Activated CD4-positive, CD25-positive, alpha-beta regulatory T cell treated with anti-CD3 and anti-CD28 coated beads, Interleukin-2, amount 50 U/mL, for 16 hours (primary cell): ENCODE results near the gene TSFM.

Experiments
- DNase-seq: peaks from one replicate; pipeline ENCODE4 v3.0.0-alpha.2; 2020; ENCODE audit warnings: low read depth, low spot score

Gene TSFM

DNA sequence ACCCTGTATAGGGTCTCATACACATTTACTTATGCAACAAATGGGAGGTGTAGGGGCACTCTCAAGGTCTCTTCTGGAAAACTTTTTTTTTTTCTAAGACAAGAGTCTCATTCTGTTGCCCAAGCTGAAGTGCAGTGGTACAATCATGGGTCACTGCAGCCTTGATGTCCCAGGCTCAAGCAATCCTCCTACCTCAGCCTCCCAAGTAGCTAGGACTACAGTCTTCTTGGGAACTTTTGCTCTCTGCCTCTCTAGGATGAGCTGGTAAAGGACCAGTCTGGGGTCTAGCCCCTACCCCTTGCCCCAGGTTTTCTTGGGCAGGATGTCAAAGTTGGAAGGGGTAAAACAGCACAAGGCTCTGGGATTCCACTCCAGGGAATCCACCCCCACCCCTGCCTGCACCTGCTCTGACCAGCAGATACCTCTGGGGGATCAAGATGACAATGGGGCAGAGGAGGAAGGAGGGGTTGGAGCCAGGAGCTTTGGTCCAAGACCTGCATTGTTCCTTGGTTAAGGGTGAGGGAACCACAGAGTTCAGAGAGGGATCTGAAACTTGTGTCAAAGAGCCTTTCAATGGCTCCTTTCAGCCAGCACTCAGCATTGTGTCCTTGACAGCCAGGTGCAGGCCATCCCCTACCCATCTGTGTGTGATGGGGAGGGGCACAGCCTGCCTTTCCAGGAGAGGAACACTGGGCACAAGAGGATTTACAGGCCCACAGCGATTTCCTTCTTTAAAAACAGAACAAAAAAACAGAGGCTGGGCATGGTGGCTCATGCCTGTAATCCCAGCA, 51.7 kb downstream of the TSFM start:
- no peak for DNase-seq

- no peak for DNase-seq
These were observed 53.0 kb downstream of the TSFM start for GRCh38 chr12:57835366-57836288.

- no peak for DNase-seq
These were observed 54.1 kb downstream of the TSFM start for GRCh38 chr12:57836442-57837375.

DNA sequence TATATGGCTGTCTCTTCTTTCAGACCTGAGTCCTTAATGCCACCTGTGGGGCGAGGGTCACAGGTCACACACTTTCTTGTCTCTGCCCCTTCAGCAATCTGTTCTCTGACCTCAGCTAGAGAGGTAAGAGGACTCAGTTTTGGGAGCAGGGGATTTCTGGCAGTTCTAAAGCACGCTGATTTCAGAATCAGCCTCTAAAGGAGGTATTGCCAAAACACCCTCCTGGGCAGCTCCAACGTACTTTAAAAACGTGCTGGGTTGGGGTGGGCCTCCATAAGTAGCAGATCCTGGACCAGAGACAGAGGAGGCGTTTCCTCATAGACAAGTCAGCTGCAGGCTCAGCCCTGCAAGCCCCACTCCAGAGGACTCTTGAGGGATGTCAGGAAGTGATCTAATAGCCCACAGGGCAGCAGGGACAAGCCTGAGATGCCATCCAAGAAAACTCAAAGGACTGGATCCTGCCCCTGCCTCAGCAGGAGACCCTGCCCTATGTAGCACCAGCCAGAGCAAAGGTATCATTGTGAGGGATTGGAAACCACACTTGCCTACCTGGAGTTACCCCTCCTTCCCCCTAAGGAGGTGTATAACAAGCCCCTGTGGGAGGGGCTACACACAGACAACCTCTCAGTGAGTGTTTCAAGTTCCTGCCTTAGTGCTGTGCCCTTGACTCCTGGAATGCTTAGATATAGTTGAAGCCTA, 55.4 kb downstream of the TSFM start:
- no peak for DNase-seq

DNA sequence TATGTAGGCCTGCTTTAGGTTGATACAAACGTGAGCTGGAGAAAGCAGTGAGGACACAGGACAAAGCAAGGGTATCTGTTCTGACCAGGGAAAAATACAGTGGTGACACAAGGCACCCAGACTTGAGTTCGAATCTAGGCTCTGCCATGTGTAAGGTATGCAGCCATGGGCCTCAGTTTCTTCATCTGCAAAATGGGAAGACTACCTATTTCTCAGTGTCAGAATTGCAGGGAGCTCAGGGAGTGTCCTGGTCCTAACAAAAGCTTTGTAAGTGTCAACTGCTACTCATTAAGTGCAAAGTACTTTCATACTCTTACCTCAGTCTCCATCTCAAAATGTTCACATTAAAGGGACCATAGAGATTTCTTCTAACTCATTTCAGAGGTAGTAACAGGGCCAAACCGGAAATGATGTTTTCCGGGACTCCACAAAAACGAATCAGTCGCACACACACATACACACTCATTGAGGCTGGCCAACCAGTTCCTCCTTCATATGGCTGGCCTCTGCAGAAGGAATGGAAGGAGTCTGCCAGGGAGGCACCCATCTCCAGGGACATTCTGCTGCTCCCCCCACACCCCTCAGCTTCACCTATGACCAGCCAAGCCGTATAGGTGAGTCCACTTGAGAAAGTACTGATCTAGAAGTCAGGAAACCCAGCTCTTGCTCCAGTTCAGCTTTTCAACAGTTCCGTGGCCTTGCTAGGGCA, 56.2 kb downstream of the TSFM start:
- DNase-seq, result no peak

DNA sequence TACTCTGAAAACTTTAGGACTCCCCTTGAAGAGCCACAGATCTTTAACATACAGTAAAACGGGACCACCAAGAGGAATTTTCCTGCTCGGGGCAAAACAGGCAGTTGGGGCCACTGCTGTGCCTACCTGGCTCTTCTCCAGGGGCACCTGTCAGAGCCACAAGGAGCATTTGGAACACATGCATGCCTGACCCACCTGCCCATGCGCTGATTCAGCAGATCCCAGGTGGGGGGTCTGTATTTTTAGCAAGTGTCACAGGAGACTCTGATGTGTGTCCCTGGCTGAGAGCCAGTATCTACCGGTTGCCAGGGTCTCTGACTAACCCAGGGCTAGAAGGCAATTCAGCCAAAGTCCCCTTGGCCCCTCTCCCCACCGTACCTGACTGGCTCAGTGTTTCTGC, 57.4 kb downstream of the TSFM start:
- DNase-seq, result no peak

- DNase-seq, result no peak
These were observed 58.1 kb downstream of the TSFM start for GRCh38 chr12:57840726-57841125.

- no peak for DNase-seq
These were observed 58.9 kb downstream of the TSFM start for GRCh38 chr12:57841445-57841844.

- DNase-seq, result no peak
These were observed 60.0 kb downstream of the TSFM start for GRCh38 chr12:57842342-57843294.

GRCh38 chr12:57844709-57845477, 62.3 kb downstream of the TSFM start:
- DNase-seq, result no peak

- DNase-seq, result peak; percentile 25
These were observed 63.1 kb downstream of the TSFM start for GRCh38 chr12:57845478-57846284.

- no peak for DNase-seq
These were observed 63.6 kb downstream of the TSFM start for GRCh38 chr12:57846285-57846576.

DNA sequence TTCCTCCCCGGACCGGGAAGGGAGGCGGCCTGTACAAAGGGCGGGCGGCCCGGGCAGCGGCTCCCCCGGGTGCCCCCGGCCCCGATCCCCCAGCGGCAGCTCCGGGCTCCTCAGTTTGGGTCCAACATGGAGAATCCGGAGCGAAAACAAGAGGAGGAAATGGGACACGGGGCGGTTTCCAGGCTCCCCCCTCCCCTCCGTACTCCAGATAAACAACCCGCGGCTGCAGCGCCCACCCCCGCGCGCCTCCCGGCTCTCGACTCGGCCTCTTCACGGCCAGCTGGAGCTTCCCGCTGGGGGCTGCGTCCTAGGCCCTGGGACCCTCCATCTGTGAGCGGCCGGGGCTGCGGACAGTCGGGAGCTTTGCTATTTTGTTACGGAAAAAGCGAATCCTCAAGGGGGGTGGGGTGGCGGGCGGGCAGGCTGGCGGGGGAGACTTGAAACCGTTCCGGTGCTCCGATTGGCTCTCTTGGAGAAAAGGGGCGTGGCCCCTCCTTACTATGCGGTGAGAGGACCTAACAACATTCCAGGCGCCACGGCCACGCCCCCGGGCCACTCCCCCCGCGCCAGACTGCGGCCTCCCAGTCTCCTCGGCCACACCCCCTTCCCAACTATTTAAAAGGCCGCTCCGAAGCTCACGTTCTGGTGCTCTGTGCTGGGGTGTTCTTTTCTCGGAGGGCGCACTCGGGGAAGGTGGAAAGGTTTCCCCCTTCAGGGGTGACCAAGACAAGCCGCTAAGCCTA, 64.2 kb downstream of the TSFM start, which contains the start of gene CTDSP2:
TSS of gene CTDSP2 (minus strand) at position 153 of the 743 bp plus-strand sequence. CDS start 294 bp downstream, outside the sequence.
- peak; percentile 65 for DNase-seq
